Heart left ventricle (tissue), 13 donors: ENCODE results near the gene SPCS3.

Experiments
- CTCF ChIP-seq, 12 donors: fragments of 200-600 bp; sonication (generic) in 4 of 12; IDR thresholded peaks; one replicate each; pipeline versions ENCODE4 v1.5.0 to v1.8.0; 2018 to 2022; ENCODE audit warnings: antibody characterized with exemption in 12 of 12, mild to moderate bottlenecking in 5 of 12
- POLR2A ChIP-seq, 2 donors: fragments of 450-650 bp; IDR thresholded peaks; one replicate each; pipeline ENCODE4 v1.6.1; 2017; ENCODE audit warnings: antibody characterized with exemption in 2 of 2, mild to moderate bottlenecking in 2 of 2, moderate library complexity in 2 of 2
- donor health status: ischemic (EF 13 %, LVEDD 7.1; RV severe dilation, severe dysfunction).
- donor health status: DM: no; HTN: yes; CAD: no.
- donor health status: DM: no; HTN: no; CAD: no.
- donor health status: ischemic (EF 25% LVEDD 6.9; RV normal size, moderate dysfunction).
- donor health status: ischemic (EF 25% LVEDD 5.7; RV mildly dilated, moderate dysfunction).
- donor health status: ischemic (EF 35%, LVEDD 5.7; RV mildly dilated, moderate dysfunction).
- donor health status: nonischemic (EF 11% LVEDD 7.7; RV severe dilation, severe dysfunction).
- donor health status: DM: yes; HTN: yes; CAD: no.
- donor health status: PGD.
- donor health status: ischemic (EF 29% LVEDD 5.4; RV normal size, mild dysfunction).
- donor health status: nonischemic (EF 23%, LVEDD 6.1; RV moderate dilation, normal function).

GRCh38 chr4:176380352-176381157, 60.8 kb downstream of the SPCS3 start:
- TF ChIP-seq POLR2A (IDR thresholded peaks at IDR 0.05), result no peak
- no peak for TF ChIP-seq CTCF (IDR thresholded peaks at IDR 0.05)
